Neural cell (in vitro differentiated cells): Measurements from ENCODE around the gene PDE8B. TPM values are rescaled to one million over a fixed set of nuclear protein-coding genes. Genes with fewer than 3 reads are reported as not detected.

Experiments
- H2AFZ ChIP-seq: fragments of 200-600, 300-800 bp; sonication (generic), shearing (Covaris generic); 2 replicates; pipeline ENCODE4 v1.6.0; 2014; ENCODE audit warnings: low read depth, mild to moderate bottlenecking, antibody characterized with exemption, low read length, moderate library complexity
- H3F3A ChIP-seq: fragments of 200-600 bp; shearing (Covaris generic); 2 replicates; pipeline ENCODE4 v1.6.1; 2016; ENCODE audit warnings: mild to moderate bottlenecking, moderate library complexity, mixed read lengths, antibody characterized with exemption, low read length; ENCODE audit not compliant: insufficient read depth, poor library complexity, severe bottlenecking
- H3K27ac ChIP-seq: fragments of 200-600, 300-800 bp; sonication (generic), shearing (Covaris generic); 2 replicates; pipeline ENCODE4 v1.5.1; 2014; ENCODE audit warnings: mild to moderate bottlenecking, low read length, moderate library complexity
- H3K27me3 ChIP-seq: fragments of 300-800, 200-600 bp; sonication (generic), shearing (Covaris generic); 2 replicates; pipeline ENCODE4 v1.6.0; 2014; ENCODE audit warnings: mild to moderate bottlenecking, low read depth, low read length, moderate library complexity; ENCODE audit not compliant: insufficient read depth
- H3K36me3 ChIP-seq: fragments of 300-800, 200-600 bp; sonication (generic), shearing (Covaris generic); 2 replicates; pipeline ENCODE4 v1.5.1; 2014; ENCODE audit warnings: mild to moderate bottlenecking, antibody characterized with exemption, low read length, moderate library complexity; ENCODE audit not compliant: insufficient read depth
- H3K4me2 ChIP-seq: fragments of 300-800, 200-600 bp; sonication (generic), shearing (Covaris generic); 2 replicates; pipeline ENCODE4 v1.6.0; 2014; ENCODE audit warnings: mild to moderate bottlenecking, low read length
- H3K4me3 ChIP-seq: fragments of 300-800, 200-600 bp; sonication (generic), shearing (Covaris generic); 2 replicates; pipeline ENCODE4 v1.5.1; 2014; ENCODE audit warnings: mild to moderate bottlenecking, low read length, moderate library complexity
- H3K79me2 ChIP-seq: fragments of 200-600 bp; shearing (Covaris generic); replicated peaks from 2 replicates; pipeline ENCODE4 v1.6.0; 2014; ENCODE audit warnings: mild to moderate bottlenecking, low read length, moderate library complexity; ENCODE audit not compliant: insufficient read depth
- H3K9ac ChIP-seq: fragments of 300-800, 200-600 bp; sonication (generic), shearing (Covaris generic); 2 replicates; pipeline ENCODE4 v1.6.1; 2016; ENCODE audit warnings: mild to moderate bottlenecking, low read length, mixed read lengths
- H3K9me2 ChIP-seq: fragments of 200-600 bp; shearing (Covaris generic); 2 replicates; pipeline ENCODE4 v1.6.1; 2016; ENCODE audit warnings: mild to moderate bottlenecking, low read length, mixed read lengths; ENCODE audit not compliant: insufficient read depth
- H3K9me3 ChIP-seq: fragments of 200-600, 300-800 bp; sonication (generic), shearing (Covaris generic); 2 replicates; pipeline ENCODE4 v1.6.1; 2016; ENCODE audit warnings: mild to moderate bottlenecking, mixed run types, low read length, moderate library complexity, mixed read lengths
- H4K20me1 ChIP-seq: fragments of 200-600 bp; shearing (Covaris generic); 2 replicates; pipeline ENCODE4 v1.6.1; 2016; ENCODE audit warnings: mild to moderate bottlenecking, mixed run types; ENCODE audit not compliant: insufficient read depth
- CTCF ChIP-seq: fragments of 450-650 bp; IDR thresholded peaks from 2 replicates; pipeline ENCODE4 v1.5.1; 2014; ENCODE audit warnings: antibody characterized with exemption, mild to moderate bottlenecking, moderate library complexity; ENCODE audit not compliant: poor library complexity, severe bottlenecking
- EP300 ChIP-seq: fragments of 450-650 bp; conservative IDR thresholded peaks from 2 replicates; pipeline ENCODE4 v1.6.1; 2014; ENCODE audit warnings: antibody characterized with exemption, mild to moderate bottlenecking, moderate library complexity; ENCODE audit not compliant: poor library complexity, severe bottlenecking
- EZH2 ChIP-seq: fragments of 200-600, 300-800 bp; shearing (Covaris generic), sonication (generic); IDR thresholded peaks from 2 replicates; pipeline ENCODE4 v1.6.1; 2014; ENCODE audit warnings: antibody characterized with exemption, low read length, borderline replicate concordance, mild to moderate bottlenecking; ENCODE audit not compliant: insufficient read depth, poor library complexity, severe bottlenecking
- MXI1 ChIP-seq: fragments of 450-650 bp; conservative IDR thresholded peaks from 2 replicates; pipeline ENCODE4 v1.6.1; 2014; ENCODE audit warnings: antibody characterized with exemption, mild to moderate bottlenecking; ENCODE audit not compliant: poor library complexity, severe bottlenecking
- POLR2AphosphoS5 ChIP-seq: IDR thresholded peaks from 2 replicates; pipeline ENCODE4 v1.6.1; 2012
- RAD21 ChIP-seq: fragments of 450-650 bp; conservative IDR thresholded peaks from 2 replicates; pipeline ENCODE4 v1.6.1; 2014; ENCODE audit warnings: antibody characterized with exemption, mild to moderate bottlenecking, moderate library complexity
- REST ChIP-seq: IDR thresholded peaks from 2 replicates; pipeline ENCODE4 v1.6.1; 2012; ENCODE audit warnings: borderline replicate concordance
- SMC3 ChIP-seq: fragments of 450-650 bp; conservative IDR thresholded peaks from 2 replicates; pipeline ENCODE4 v1.6.1; 2014; ENCODE audit warnings: antibody characterized with exemption, mild to moderate bottlenecking, moderate library complexity; ENCODE audit not compliant: poor library complexity
- TAF1 ChIP-seq: IDR thresholded peaks from 2 replicates; pipeline ENCODE4 v1.6.1; 2012; ENCODE audit warnings: low read depth
- polyA plus RNA-seq: library from polyadenylated mRNA; depleted of rRNA; stranded (reverse); fragments of >200 nt; gene quantifications from 2 replicates; pipeline ENCODE4 v1.2.3, GENCODE V29; 2014

The PDE8B gene
- polyA plus RNA-seq, 1 donor from 2014 or later = 0.22 TPM

- H3F3A ChIP-seq = no peaks in the 10 kb centered on the region
- H3K36me3 ChIP-seq = no peaks in the 10 kb centered on the region
These were observed 243.6 kb downstream of the PDE8B start for GRCh38 chr5:77454123-77454522.

GRCh38 chr5:77461287-77461686 is 250.8 kb downstream of the PDE8B start:
- H3K27me3 ChIP-seq = no peaks in the 10 kb centered on the region
- no peak overlapping the region for H3K27ac ChIP-seq
- TF ChIP-seq SMC3 (no peak), MXI1 (no peak), EP300 (no peak), REST (no peak), EZH2 (no peak), CTCF (no peak), TAF1 (no peak), POLR2AphosphoS5 (no peak), RAD21 (no peak)
- H3K9me3 ChIP-seq = no peaks in the 10 kb centered on the region
- no peaks in the 10 kb centered on the region for H3K79me2 ChIP-seq
- no peak overlapping the region for H2AFZ ChIP-seq
- no peaks in the 10 kb centered on the region for H3K9me2 ChIP-seq
- no peak overlapping the region for H3K4me2 ChIP-seq
- no peak overlapping the region for H3K9ac ChIP-seq
- no peaks in the 10 kb centered on the region for H3K36me3 ChIP-seq
- H4K20me1 ChIP-seq = no peaks in the 10 kb centered on the region
- no peaks in the 10 kb centered on the region for H3F3A ChIP-seq
- no peak overlapping the region for H3K4me3 ChIP-seq

More at GRCh38 chr5:77454123-77454522, 243.6 kb downstream of the PDE8B start:
- Histone ChIP-seq H3K9me3 (no peaks in the 10 kb centered on the region), H3K4me2 (no peak overlapping the region), H3K4me3 (no peak overlapping the region), H3K9ac (no peak overlapping the region), H3K9me2 (no peaks in the 10 kb centered on the region), H3K27me3 (no peaks in the 10 kb centered on the region), H2AFZ (no peak overlapping the region), H4K20me1 (no peaks in the 10 kb centered on the region), H3K79me2 (no peaks in the 10 kb centered on the region), H3K27ac (no peak overlapping the region)
- TF ChIP-seq SMC3 (no peak), MXI1 (no peak), EZH2 (no peak), REST (no peak), POLR2AphosphoS5 (no peak), EP300 (no peak), RAD21 (no peak)
